ENCODE results near the gene SPCS1. TPM values are rescaled to one million over a fixed set of nuclear protein-coding genes. Genes with fewer than 3 reads are reported as not detected.

Gene SPCS1
- total RNA-seq, 1 donor from 2014 or later = 106 TPM

DNA sequence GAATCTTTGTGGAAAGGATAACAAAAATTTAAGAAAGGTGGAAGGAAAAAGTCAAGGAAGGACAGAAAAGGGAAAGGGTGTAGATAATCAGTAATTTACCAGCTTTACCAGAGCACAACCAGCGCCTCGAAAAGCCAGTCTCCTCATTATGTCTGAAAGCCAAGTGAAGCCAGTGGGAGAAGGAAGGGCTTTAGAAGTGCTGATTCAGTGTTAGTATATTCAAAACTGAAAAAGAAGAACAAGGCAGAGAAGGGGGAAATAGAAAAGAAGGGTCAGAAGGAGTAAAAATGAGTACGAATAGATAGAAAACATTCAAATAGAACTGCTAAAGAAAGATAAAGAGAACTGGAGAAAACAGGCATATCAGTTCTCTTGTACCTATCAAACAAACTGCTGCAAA is 24.3 kb upstream of the SPCS1 start:
- no peak for DNase-seq (ENCODE audit: low spot score)
- Mint-ChIP-seq H3K27ac (ENCODE audit: unreplicated experiment) (peak overlapping the region; percentile 92), H3K27me3 (ENCODE audit: low read depth) (no peaks in the 10 kb centered on the region), H3K4me1 (ENCODE audit: low read depth) (peaks cover 63% of the 10 kb centered on the region), H3K4me3 (ENCODE audit: unreplicated experiment) (no peak overlapping the region), H3K9me3 (ENCODE audit: low read depth) (no peaks in the 10 kb centered on the region), H3K36me3 (ENCODE audit: low read depth) (peaks cover 19% of the 10 kb centered on the region)
- TF ChIP-seq, protein P1, sequence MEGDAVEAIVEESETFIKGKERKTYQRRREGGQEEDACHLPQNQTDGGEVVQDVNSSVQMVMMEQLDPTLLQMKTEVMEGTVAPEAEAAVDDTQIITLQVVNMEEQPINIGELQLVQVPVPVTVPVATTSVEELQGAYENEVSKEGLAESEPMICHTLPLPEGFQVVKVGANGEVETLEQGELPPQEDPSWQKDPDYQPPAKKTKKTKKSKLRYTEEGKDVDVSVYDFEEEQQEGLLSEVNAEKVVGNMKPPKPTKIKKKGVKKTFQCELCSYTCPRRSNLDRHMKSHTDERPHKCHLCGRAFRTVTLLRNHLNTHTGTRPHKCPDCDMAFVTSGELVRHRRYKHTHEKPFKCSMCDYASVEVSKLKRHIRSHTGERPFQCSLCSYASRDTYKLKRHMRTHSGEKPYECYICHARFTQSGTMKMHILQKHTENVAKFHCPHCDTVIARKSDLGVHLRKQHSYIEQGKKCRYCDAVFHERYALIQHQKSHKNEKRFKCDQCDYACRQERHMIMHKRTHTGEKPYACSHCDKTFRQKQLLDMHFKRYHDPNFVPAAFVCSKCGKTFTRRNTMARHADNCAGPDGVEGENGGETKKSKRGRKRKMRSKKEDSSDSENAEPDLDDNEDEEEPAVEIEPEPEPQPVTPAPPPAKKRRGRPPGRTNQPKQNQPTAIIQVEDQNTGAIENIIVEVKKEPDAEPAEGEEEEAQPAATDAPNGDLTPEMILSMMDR (IDR thresholded peaks at IDR 0.05) = no peak

DNA sequence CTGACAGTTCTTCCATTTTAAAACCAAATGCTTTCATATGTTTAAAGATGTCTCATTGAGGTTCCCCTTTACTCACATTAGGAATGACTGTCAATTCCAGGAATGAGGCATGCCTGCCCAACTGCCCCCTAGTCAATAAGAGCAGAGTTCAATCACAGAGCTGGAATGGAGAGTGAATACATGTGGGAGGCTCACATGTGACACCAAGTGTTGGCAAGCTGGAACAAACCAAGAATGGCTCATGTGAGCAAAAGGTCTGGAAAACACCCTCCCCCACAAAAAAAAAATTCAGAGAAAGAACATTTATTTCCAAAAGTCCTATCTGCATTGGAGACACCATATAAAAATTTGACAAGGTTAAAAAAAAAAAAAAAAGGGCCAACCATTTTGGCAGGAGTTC is 23.9 kb upstream of the SPCS1 start:
- H3K36me3 Mint-ChIP-seq (ENCODE audit: low read depth) = peaks cover 15% of the 10 kb centered on the region
- no peak overlapping the region for H3K4me3 Mint-ChIP-seq (ENCODE audit: unreplicated experiment)
- peaks cover 67% of the 10 kb centered on the region for H3K4me1 Mint-ChIP-seq (ENCODE audit: low read depth)
- H3K9me3 Mint-ChIP-seq (ENCODE audit: low read depth) = no peaks in the 10 kb centered on the region
- DNase-seq (ENCODE audit: low spot score) = no peak
- no peaks in the 10 kb centered on the region for H3K27me3 Mint-ChIP-seq (ENCODE audit: low read depth)
- H3K27ac Mint-ChIP-seq (ENCODE audit: unreplicated experiment) = peak overlapping the region; percentile 92
- TF ChIP-seq, protein P1 (IDR thresholded peaks at IDR 0.05) = peak; percentile 69

GRCh38 chr3:52683611-52684010 is 22.3 kb upstream of the SPCS1 start:
- TF ChIP-seq, protein P1 (IDR thresholded peaks at IDR 0.05) = no peak
- H3K4me1 Mint-ChIP-seq (ENCODE audit: low read depth) = peaks cover 80% of the 10 kb centered on the region
- peak overlapping the region; percentile 76 for H3K27ac Mint-ChIP-seq (ENCODE audit: unreplicated experiment)
- DNase-seq (ENCODE audit: low spot score) = no peak
- peak overlapping the region; percentile 49 for H3K4me3 Mint-ChIP-seq (ENCODE audit: unreplicated experiment)
- H3K27me3 Mint-ChIP-seq (ENCODE audit: low read depth) = no peaks in the 10 kb centered on the region
- no peaks in the 10 kb centered on the region for H3K9me3 Mint-ChIP-seq (ENCODE audit: low read depth)
- H3K36me3 Mint-ChIP-seq (ENCODE audit: low read depth) = peaks cover 14% of the 10 kb centered on the region

DNA sequence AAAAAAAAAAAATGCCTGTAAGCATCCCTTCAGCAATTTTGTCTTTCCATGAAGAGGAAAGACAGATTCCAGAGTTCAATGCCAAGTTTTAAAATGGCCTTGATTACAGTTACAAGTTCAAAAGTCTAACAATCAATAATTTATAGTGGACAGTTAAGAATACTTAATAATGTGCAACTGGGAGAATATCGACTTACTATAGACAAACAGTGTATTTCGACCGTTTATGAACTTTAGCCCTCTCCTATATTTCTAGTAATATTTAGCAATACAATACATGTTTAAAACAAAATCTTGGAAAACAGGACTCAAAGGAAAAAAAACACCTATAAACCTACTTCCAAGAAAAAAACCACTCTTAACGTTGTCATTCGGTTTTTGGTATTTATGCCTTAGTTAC is 21.7 kb upstream of the SPCS1 start:
- Mint-ChIP-seq H3K27ac (ENCODE audit: unreplicated experiment) (peak overlapping the region; percentile 93), H3K27me3 (ENCODE audit: low read depth) (no peaks in the 10 kb centered on the region), H3K36me3 (ENCODE audit: low read depth) (peaks cover 14% of the 10 kb centered on the region), H3K4me1 (ENCODE audit: low read depth) (peaks cover 76% of the 10 kb centered on the region), H3K4me3 (ENCODE audit: unreplicated experiment) (peak overlapping the region; percentile 80), H3K9me3 (ENCODE audit: low read depth) (no peaks in the 10 kb centered on the region)
- TF ChIP-seq, protein P1 (IDR thresholded peaks at IDR 0.05) = no peak
- DNase-seq (ENCODE audit: low spot score) = no peak

DNA sequence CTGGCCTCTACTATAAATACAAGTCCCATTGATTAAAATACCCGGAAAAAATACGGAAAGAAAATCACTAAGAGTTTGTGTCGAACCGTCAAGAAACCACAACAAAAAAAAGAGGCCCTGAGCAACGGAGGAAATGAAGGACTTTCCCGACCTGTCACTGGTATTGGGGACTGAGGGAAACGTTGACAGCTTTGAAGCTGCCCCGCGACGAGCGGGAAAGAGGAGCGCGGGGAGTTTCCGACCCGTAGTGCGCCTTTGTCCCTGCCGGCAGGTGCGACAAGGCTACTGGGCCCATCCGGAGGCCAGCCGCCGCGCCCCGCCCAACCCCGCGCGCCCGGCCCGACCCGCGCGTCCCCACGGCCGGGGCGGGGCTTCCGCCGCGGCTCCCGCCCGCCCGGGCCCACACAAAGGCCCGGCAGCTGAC is 20.6 kb upstream of the SPCS1 start:
- no peak for DNase-seq (ENCODE audit: low spot score)
- peak overlapping the region; percentile 80 for H3K4me3 Mint-ChIP-seq (ENCODE audit: unreplicated experiment)
- no peaks in the 10 kb centered on the region for H3K9me3 Mint-ChIP-seq (ENCODE audit: low read depth)
- peak overlapping the region; percentile 93 for H3K27ac Mint-ChIP-seq (ENCODE audit: unreplicated experiment)
- no peaks in the 10 kb centered on the region for H3K27me3 Mint-ChIP-seq (ENCODE audit: low read depth)
- peaks cover 67% of the 10 kb centered on the region for H3K4me1 Mint-ChIP-seq (ENCODE audit: low read depth)
- peaks cover 19% of the 10 kb centered on the region for H3K36me3 Mint-ChIP-seq (ENCODE audit: low read depth)
- TF ChIP-seq, protein P1 (IDR thresholded peaks at IDR 0.05) = no peak

All from chondrocyte (in vitro differentiated cells).